ENCODE measurements around the gene GMPPA. TPM values are rescaled to one million over a fixed set of nuclear protein-coding genes. Genes with fewer than 3 reads are reported as not detected.

Gene GMPPA
- total and polyA plus RNA-seq, 9 donors, result 14.2 to 35.7 (median 23.7) TPM

DNA sequence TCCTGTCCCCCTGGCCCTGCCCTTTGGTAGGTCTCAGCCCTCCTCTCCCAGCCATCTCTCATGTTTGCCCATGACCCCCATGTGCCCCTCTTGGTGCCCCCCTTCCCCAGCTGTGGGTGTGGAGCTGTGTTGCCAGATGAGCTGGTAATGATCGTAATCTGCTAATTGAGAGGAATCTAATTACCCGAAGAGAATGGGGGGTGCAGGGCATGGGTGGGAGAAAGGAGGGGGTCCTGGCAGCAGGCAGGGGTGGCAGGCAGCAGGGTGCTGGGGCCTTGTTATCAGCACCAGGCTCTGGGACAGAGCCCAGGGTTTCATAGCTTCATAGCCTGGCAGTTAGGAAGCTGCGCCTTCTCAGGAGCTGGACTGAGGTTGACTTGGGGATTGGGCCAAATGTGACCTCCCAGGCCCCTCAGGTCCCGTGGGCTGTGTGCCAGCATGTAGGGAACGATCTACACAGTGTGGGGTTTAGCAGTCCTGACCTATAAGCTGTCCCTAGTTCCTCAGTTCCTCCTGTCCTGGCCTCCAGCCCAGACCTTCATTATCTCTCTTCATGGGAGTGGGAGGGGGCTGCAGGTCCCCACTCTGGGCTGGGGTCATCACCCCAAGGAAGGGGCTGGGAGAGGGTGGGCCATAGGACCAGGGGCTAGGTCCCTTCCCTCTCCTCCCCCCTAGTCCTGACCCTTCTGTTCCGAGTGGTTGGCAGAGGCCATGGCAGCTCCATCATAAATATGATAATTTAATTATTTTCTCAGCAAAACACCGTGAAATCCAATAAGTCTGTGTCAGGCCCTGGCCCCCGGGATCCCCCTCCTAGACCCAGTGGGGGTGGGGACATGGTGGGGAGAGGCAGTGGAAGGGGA, 9.1 kb downstream of the GMPPA start:
- H3K27ac ChIP-seq, result no peak overlapping the region
- no peak for TF ChIP-seq POLR2A (IDR thresholded peaks at IDR 0.05)
- no peak for TF ChIP-seq CTCF (IDR thresholded peaks at IDR 0.05)
- no peak for TF ChIP-seq EP300 (IDR thresholded peaks at IDR 0.05)
- WGBS, 3 donors, result 44 to 47% (median 46%) methylated on average over 8 of the region's 8 CpGs
- H3K27me3 ChIP-seq, result no peaks in the 10 kb centered on the region
- H3K36me3 ChIP-seq, result no peaks in the 10 kb centered on the region
- H3K4me1 ChIP-seq (ENCODE audit: insufficient read depth), result peaks cover 6% of the 10 kb centered on the region
- intact Hi-C loops (cut with DNase I), result no loop called here
- DNase-seq, result no peak
- no peaks in the 10 kb centered on the region for H3K9me3 ChIP-seq
- H3K4me3 ChIP-seq, result no peak overlapping the region

DNA sequence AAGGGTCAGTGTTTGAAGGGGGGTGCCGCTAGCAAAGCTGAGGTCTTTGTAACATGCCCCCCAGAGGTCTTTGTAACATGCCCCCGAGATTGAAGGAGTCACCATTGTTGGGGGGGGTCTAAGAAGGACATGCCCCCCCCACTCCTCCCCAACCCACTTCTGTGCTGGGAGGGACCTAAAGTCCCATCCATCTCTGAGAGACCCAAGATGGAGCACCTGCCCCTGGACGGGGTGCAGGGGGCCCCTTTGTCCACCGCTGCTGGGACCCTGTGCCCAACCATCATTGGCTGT, 9.7 kb downstream of the GMPPA start:
- no peak for DNase-seq
- H3K9me3 ChIP-seq, result no peaks in the 10 kb centered on the region
- intact Hi-C loops (cut with DNase I), result no loop called here
- H3K27me3 ChIP-seq, result no peaks in the 10 kb centered on the region
- no peaks in the 10 kb centered on the region for H3K36me3 ChIP-seq
- no peak overlapping the region for H3K4me3 ChIP-seq
- no peak overlapping the region for H3K27ac ChIP-seq
- 39 to 55% (median 50%) methylated on average over 4 of the region's 4 CpGs for WGBS, 3 donors
- TF ChIP-seq CTCF (IDR thresholded peaks at IDR 0.05) (no peak), EP300 (IDR thresholded peaks at IDR 0.05) (no peak), POLR2A (IDR thresholded peaks at IDR 0.05) (no peak)
- H3K4me1 ChIP-seq (ENCODE audit: insufficient read depth), result peaks cover 6% of the 10 kb centered on the region

GRCh38 chr2:219508971-219509779, 10.5 kb downstream of the GMPPA start:
- Histone ChIP-seq H3K9me3 (no peaks in the 10 kb centered on the region), H3K36me3 (no peaks in the 10 kb centered on the region), H3K4me1 (ENCODE audit: insufficient read depth) (peaks cover 6% of the 10 kb centered on the region), H3K27me3 (no peaks in the 10 kb centered on the region), H3K4me3 (no peak overlapping the region), H3K27ac (no peak overlapping the region)
- TF ChIP-seq POLR2A (IDR thresholded peaks at IDR 0.05), result no peak
- no peak for TF ChIP-seq CTCF (IDR thresholded peaks at IDR 0.05)
- TF ChIP-seq EP300 (IDR thresholded peaks at IDR 0.05), result no peak
- intact Hi-C loops (cut with DNase I), result no loop called here
- 1 to 4% (median 2%) methylated on average over 14 of the region's 14 CpGs for WGBS, 3 donors
- peak in 1 of 5 donors; percentile 34 for DNase-seq

- intact Hi-C loops (cut with DNase I), result no loop called here
- H3K36me3 ChIP-seq, result no peaks in the 10 kb centered on the region
- no peak overlapping the region for H3K27ac ChIP-seq
- no peaks in the 10 kb centered on the region for H3K27me3 ChIP-seq
- no peak for TF ChIP-seq EP300 (IDR thresholded peaks at IDR 0.05)
- TF ChIP-seq POLR2A (IDR thresholded peaks at IDR 0.05), result no peak
- TF ChIP-seq CTCF (IDR thresholded peaks at IDR 0.05), result peak in 2 of 3 donors; percentile 64 to 68
- H3K4me1 ChIP-seq (ENCODE audit: insufficient read depth), result peaks cover 6% of the 10 kb centered on the region
- DNase-seq, result peak; percentile 53 to 73 (median 66)
- 0 to 1% (median 1%) methylated on average over 26 of the region's 26 CpGs for WGBS, 3 donors
- H3K9me3 ChIP-seq, result no peaks in the 10 kb centered on the region
- no peak overlapping the region for H3K4me3 ChIP-seq
Measured at GRCh38 chr2:219509780-219510511, 11.3 kb downstream of the GMPPA start.
